Aorta (tissue), 5 donors: ENCODE results near the gene NTRK1. TPM values are rescaled to one million over a fixed set of nuclear protein-coding genes. Genes with fewer than 3 reads are reported as not detected.

ENCODE experiments used
- ATAC-seq: fragments of 200-7000 bp; cut with Tn5 transposase; one replicate; pipeline ENCODE4 v1.9.1; 2022; ENCODE audit warnings: moderate library complexity; ENCODE audit not compliant: low FRiP score
- DNase-seq, 2 donors: peaks; one replicate each; pipeline ENCODE4 v3.0.0-alpha.2; 2020
- H3K27ac ChIP-seq, 2 donors: one replicate each; pipeline ENCODE4 v1.5.1; 2013; ENCODE audit warnings: low read length in 2 of 2, mild to moderate bottlenecking in 2 of 2, moderate library complexity in 2 of 2, control low read depth in 1 of 2, inconsistent platforms in 1 of 2, low read depth in 1 of 2
- H3K27me3 ChIP-seq, 2 donors: one replicate each; pipeline ENCODE4 v1.6.1; 2013; ENCODE audit warnings: control low read depth in 1 of 2, low read length in 1 of 2, mild to moderate bottlenecking in 1 of 2, moderate library complexity in 1 of 2; ENCODE audit not compliant: insufficient read depth in 2 of 2, control insufficient read depth in 1 of 2
- H3K36me3 ChIP-seq, 2 donors: one replicate each; pipeline ENCODE4 v1.6.1; 2013; ENCODE audit warnings: control low read depth in 1 of 2, low read length in 1 of 2, mild to moderate bottlenecking in 1 of 2; ENCODE audit not compliant: insufficient read depth in 2 of 2, control insufficient read depth in 1 of 2
- H3K4me1 ChIP-seq, 2 donors: one replicate each; pipeline ENCODE4 v1.6.1; 2013; ENCODE audit warnings: low read length in 2 of 2, control low read depth in 1 of 2, mild to moderate bottlenecking in 1 of 2, moderate library complexity in 1 of 2; ENCODE audit not compliant: insufficient read depth in 2 of 2, control insufficient read depth in 1 of 2
- H3K4me3 ChIP-seq, 2 donors: one replicate each; pipeline ENCODE4 v1.5.1; 2013; ENCODE audit warnings: low read length in 2 of 2, control low read depth in 1 of 2, mild to moderate bottlenecking in 1 of 2
- H3K9me3 ChIP-seq: one replicate; pipeline ENCODE4 v1.6.1; 2013; ENCODE audit warnings: mild to moderate bottlenecking, low read length; ENCODE audit not compliant: control insufficient read depth
- WGBS, 2 donors: extraction: QIAGEN DNeasy Blood & Tissue Kit; methylation state at CpG; one replicate each; pipeline ENCODE4 v1.1.7; 2013; 5-methylcytosine and 5-hydroxymethylcytosine counted together
- intact Hi-C, 2 donors: fragments of 100-400 bp; cut with DNase I; formaldehyde crosslinking; loops; one replicate each; pipeline versions ENCODE4 v1.14.2 to v1.15.0; 2022
- polyA plus RNA-seq, 2 donors: library from polyadenylated mRNA; stranded (reverse); fragments of 200-250 nt; gene quantifications; one replicate each; pipeline ENCODE4 v1.2.3, GENCODE V29; 2013
- total RNA-seq, 2 donors: library from RNA; stranded (reverse); fragmentation: NEBNext Ultra II Directional; extraction: Animal tissue kit (Norgen Biotek cat#: 25700); gene quantifications; one replicate each; pipeline ENCODE4 v1.2.1, GENCODE V29; 2021
- donor health status: healthy with polysubstance abuse.
- donor health status: Bipolar disorder and iron deficiency.
- donor health status: DM: no; HTN: no; CAD: no.
- donor health status: DM: no; HTN: no; CAD: no.
- donor health status: DM: yes; HTN: yes; CAD: no.

NTRK1 gene
- total and polyA plus RNA-seq, 4 donors: 0.50 to 3.5 (median 0.88) TPM

DNA sequence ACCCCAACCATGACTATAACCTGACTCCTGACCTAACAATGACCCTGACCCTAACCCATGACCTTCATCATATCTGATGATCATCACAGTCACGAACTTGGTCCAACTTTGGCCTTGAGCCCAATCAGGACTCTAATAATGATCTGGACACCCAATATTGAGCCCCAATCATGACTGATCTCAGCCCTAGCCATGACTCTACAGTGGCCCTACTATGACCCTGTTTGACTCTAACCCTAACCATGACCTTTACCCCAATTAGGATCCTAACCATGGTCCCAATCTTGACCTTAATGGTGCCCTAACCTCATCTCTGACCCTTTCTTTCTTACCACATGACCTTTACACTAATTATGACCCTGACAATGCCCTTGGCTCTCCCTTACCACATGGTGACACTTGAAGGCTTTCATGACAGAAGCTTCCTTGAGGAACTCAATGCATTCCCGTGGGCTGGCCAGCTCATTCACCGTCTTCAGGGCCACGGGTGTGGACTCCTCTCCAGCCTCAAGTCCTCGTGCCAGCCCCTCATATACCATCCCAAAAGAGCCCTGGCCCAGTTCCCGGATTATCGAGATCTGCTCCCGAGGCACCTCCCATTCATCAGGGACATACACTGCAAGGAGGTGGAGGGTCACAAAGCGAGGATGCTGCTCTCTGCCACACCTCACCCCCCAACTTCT, 17.9 kb upstream of the NTRK1 start:
- H3K4me3 ChIP-seq: no peak overlapping the region
- DNase-seq: peak in 1 of 2 donors; percentile 18
- no peaks in the 10 kb centered on the region for H3K36me3 ChIP-seq
- H3K27ac ChIP-seq: no peak overlapping the region
- intact Hi-C loops: loop anchor here in 1 of 2 donors (5.0 kb wide), 1 partner anchor 45 kb away; no protein-coding TSS in a partner anchor
- H3K9me3 ChIP-seq: no peaks in the 10 kb centered on the region
- ATAC-seq: no peak
- no peaks in the 10 kb centered on the region for H3K4me1 ChIP-seq
- 75% methylated on average over 9 of the region's 9 CpGs for WGBS, 2 donors
- no peaks in the 10 kb centered on the region for H3K27me3 ChIP-seq

DNA sequence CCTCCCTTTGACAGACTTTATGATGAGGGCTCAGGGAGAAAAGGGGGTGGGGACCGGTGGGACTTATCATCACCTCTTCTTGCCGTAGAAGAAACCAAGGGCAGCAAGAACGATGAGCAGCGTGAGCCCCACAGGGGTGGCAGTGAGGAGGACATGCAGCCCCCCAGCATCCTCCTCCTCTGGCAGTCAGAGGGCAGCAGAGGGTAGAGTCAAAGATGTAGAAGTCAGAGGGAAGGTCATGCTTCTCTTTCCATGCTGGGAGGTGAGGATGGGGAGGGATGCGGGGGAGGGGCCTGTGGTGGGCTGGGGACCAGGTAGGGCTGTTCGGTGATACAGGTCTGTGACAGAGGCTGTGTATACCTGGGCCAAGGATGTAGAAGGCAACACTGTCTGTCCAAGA, 16.6 kb upstream of the NTRK1 start:
- WGBS, 2 donors: 33 to 37% methylated on average over 6 of the region's 6 CpGs
- ATAC-seq: no peak

DNA sequence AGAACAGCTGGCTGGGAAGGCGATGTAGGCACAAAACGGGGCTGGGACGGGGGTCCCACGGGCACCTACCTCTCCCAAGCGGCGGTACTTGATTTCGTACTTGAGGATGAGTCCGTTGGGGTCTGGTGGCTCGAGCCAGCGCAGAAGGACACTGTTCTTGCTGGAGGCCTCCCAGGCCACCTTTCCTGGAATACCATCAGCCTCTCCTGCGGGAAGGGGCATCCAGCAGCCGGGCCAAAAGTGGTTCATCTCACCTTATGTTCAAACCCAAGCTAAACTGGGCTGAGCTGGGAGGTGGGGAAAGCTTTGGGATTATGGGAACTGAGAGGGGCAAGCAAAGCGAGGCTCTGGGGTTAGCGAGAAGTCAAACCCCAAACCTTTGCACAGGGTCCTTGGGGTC, 16.0 kb upstream of the NTRK1 start:
- no peaks in the 10 kb centered on the region for H3K9me3 ChIP-seq
- no peaks in the 10 kb centered on the region for H3K36me3 ChIP-seq
- no peak overlapping the region for H3K27ac ChIP-seq
- intact Hi-C loops: loop anchor here in 1 of 2 donors (5.0 kb wide), 1 partner anchor 43 kb away; no protein-coding TSS in a partner anchor
- 11 to 16% methylated on average over 14 of the region's 14 CpGs for WGBS, 2 donors
- no peaks in the 10 kb centered on the region for H3K27me3 ChIP-seq
- no peak for DNase-seq
- H3K4me1 ChIP-seq: no peaks in the 10 kb centered on the region
- ATAC-seq: no peak
- H3K4me3 ChIP-seq: no peak overlapping the region

More for the DNA sequence above, 16.6 kb upstream of the NTRK1 start:
- no peak for DNase-seq
- Histone ChIP-seq H3K4me3 (no peak overlapping the region), H3K27me3 (no peaks in the 10 kb centered on the region), H3K4me1 (no peaks in the 10 kb centered on the region), H3K27ac (no peak overlapping the region), H3K36me3 (no peaks in the 10 kb centered on the region), H3K9me3 (no peaks in the 10 kb centered on the region)
- intact Hi-C loops: loop anchor here in 1 of 2 donors (5.0 kb wide), 1 partner anchor 43 kb away; no protein-coding TSS in a partner anchor

DNA sequence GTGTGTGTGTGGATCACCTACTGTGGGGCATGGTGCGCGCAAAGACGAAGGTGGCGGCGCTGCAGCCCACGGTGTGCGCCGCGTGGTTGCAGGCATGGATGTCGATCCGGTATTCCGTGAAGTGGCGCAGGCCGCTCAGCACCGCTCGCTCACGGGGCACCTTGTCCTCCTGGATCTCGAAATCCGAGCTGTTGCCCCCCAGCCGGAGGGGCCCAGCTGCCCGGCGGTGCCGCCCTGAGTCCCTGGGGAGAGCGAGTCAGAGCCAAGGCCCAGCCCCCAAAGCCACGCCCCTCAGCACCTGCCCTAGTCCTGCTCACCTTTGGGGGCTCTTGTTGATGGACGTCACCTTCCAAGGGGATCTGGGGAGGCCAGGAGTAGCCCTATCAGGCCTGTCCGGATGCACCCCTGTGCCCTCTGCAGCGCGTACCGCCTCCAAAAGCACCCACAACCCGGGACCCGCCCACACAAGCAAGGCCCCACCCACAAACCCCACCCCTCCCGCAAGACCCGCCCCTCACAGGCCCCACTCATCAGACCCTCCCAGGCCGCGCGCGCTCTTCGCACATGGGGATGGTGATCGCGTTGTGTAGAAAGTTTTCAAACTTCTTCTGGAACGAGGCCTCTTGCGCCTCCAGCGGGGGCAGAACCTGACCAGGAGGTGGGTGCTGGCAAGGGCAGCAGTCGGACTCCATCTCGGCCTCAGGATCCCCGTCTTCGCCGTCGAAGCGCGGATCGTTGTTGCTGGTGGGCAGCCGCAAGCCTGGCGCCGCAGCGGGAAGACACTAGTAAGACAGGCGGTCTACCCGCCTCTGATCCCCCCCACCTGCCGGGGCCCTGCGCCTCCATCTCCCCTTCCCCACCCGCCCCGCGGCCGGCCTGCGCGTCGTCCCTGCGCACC, 15.4 kb upstream of the NTRK1 start:
- 5 to 6% methylated on average over 67 to 69 of the region's 69 CpGs for WGBS, 2 donors
- intact Hi-C loops: no loop called here
- DNase-seq: no peak
- Histone ChIP-seq H3K36me3 (no peaks in the 10 kb centered on the region), H3K4me3 (no peak overlapping the region), H3K27me3 (no peaks in the 10 kb centered on the region), H3K9me3 (no peaks in the 10 kb centered on the region), H3K27ac (no peak overlapping the region), H3K4me1 (no peaks in the 10 kb centered on the region)
- ATAC-seq: no peak

DNA sequence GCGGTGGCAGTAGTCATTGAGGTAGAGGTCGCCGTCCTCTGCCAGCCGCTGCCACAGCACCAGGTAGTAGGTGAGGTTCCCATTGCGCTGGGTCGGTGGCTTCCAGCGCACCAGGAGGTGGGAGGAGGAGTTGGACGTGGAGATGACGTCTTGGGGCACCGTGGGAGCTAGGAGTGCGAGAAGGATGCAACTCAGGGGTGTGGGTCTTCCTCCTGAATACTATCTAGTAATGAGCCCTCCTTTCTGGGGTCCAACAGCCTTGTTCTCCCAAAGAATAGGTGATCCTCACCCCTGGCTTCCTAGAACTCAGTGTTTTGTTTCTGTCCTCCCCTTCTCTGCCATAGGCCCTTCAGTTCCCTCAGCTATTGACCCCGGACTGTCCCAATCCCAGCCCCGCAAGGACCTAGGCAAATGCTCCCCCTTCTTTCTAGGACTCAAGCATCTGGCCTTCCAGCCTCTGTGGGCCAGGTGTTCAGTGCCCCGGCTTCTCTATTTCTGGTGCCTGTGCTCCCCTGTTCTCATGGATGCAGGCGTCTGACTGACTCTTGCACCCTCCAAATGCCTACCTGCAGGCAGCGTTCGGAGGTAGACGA, 14.6 kb upstream of the NTRK1 start:
- Histone ChIP-seq H3K27me3 (no peaks in the 10 kb centered on the region), H3K27ac (no peak overlapping the region), H3K4me3 (no peak overlapping the region), H3K4me1 (no peaks in the 10 kb centered on the region), H3K36me3 (no peaks in the 10 kb centered on the region), H3K9me3 (no peaks in the 10 kb centered on the region)
- no peak for ATAC-seq
- WGBS, 2 donors: 42 to 50% methylated on average over 18 of the region's 18 CpGs
- intact Hi-C loops: no loop called here
- DNase-seq: no peak

DNA sequence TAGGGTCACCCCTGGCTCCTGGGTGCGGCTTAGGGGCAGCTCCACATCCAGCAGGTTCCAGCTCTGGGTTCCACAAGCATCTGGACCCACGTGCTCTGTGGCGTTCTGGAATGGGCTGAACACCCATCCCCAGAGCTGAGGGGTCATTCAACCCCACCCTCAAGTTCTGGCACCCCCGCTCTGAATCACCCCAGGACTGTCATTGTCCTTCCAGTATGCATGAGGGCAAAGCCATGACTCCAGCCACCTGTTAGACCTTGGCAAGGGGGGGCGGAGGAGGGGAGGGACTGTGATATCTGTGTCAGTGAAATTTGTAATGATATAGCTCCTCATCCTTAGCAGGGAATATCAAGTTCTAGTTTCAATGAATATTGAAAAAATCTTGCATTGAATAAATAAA, 14.0 kb upstream of the NTRK1 start:
- Histone ChIP-seq H3K4me1 (no peaks in the 10 kb centered on the region), H3K36me3 (no peaks in the 10 kb centered on the region), H3K27me3 (no peaks in the 10 kb centered on the region), H3K27ac (no peak overlapping the region), H3K9me3 (no peaks in the 10 kb centered on the region), H3K4me3 (no peak overlapping the region)
- 94 to 96% methylated on average over 5 of the region's 5 CpGs for WGBS, 2 donors
- DNase-seq (no peak), ATAC-seq (no peak)
- intact Hi-C loops: no loop called here

DNA sequence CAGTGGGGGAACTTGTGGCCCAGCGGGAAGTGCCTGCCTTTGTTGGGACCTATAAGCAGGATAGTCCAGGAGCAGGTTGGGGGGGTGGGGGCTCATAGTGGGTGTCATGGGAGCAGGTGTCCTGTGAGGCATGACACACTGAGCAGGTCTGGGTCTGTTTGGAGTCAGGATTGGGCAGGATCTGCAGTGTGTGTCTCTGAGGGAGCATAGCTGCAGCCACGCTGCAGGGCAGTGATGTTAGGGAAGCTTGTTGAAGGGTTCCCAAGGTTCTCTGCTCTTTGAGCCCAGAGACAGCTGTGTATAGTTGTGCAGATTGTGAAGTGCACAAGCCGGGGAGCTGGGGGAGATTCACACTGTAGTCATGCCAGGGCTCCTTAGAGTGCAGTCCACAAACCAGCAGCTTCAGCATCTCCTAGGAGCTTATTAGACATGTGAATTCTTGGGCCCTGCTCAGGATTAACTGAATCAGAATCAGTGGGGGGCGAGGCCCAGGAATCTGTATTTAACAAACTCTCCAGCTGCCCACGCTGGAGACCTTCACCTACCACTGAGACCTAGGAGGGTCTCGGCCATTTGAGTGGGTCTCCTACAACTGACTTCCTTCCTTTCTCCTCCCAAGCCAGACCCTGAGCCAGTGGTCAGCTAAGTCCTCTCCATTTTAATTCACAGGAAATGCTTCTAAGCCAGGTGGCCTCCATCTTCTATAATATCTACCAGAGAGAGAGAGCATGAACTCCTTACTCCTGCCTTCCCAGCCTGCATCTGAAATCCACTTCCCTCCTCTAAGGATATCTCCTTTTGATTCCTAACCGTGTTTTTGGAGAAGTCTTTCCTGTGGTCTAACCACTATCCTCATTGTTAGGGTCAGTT, 12.8 kb upstream of the NTRK1 start:
- intact Hi-C loops: no loop called here

More for the DNA sequence above, 12.8 kb upstream of the NTRK1 start:
- no peak overlapping the region for H3K4me3 ChIP-seq
- no peaks in the 10 kb centered on the region for H3K27me3 ChIP-seq
- H3K4me1 ChIP-seq: no peaks in the 10 kb centered on the region
- ATAC-seq: no peak
- H3K9me3 ChIP-seq: no peaks in the 10 kb centered on the region
- 81 to 82% methylated on average over 7 of the region's 7 CpGs for WGBS, 2 donors
- H3K36me3 ChIP-seq: no peaks in the 10 kb centered on the region
- DNase-seq: no peak
- H3K27ac ChIP-seq: no peak overlapping the region
